Measurements from ENCODE around the gene TRUB2. TPM values are rescaled to one million over a fixed set of nuclear protein-coding genes. Genes with fewer than 3 reads are reported as not detected.

TRUB2 gene
- total RNA-seq, 1 donor from 2014 or later: 27.0 TPM

DNA sequence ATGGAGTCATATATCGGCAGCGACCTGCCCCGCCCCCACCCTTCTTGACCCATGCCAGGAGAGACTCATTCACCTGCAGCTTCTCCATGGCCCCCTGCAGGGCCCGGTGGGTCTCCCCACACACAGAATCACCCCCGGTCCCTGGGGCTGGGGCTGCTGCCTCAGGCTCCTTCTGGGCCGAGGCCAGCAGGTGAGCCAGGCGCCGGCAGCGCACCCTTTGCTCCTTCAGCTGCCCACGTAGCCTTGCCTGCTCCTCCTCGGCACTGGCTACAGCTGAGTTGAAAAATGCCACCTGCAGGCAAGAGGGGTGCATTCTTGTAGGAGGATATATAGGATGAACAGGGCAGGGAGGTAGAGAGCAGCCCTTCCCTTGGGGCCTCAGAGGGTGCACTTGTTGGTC is 64.3 kb downstream of the TRUB2 start:
- Mint-ChIP-seq H3K4me1 (ENCODE audit: unreplicated experiment) (no peaks in the 10 kb centered on the region), H3K27me3 (ENCODE audit: unreplicated experiment) (no peaks in the 10 kb centered on the region), H3K4me3 (ENCODE audit: unreplicated experiment) (no peak overlapping the region), H3K36me3 (ENCODE audit: unreplicated experiment) (peaks cover 38% of the 10 kb centered on the region), H3K9me3 (ENCODE audit: unreplicated experiment) (no peaks in the 10 kb centered on the region), H3K27ac (ENCODE audit: unreplicated experiment) (no peak overlapping the region)
- DNase-seq (ENCODE audit: extremely low spot score, unreplicated experiment): no peak
- TF ChIP-seq, protein P1, sequence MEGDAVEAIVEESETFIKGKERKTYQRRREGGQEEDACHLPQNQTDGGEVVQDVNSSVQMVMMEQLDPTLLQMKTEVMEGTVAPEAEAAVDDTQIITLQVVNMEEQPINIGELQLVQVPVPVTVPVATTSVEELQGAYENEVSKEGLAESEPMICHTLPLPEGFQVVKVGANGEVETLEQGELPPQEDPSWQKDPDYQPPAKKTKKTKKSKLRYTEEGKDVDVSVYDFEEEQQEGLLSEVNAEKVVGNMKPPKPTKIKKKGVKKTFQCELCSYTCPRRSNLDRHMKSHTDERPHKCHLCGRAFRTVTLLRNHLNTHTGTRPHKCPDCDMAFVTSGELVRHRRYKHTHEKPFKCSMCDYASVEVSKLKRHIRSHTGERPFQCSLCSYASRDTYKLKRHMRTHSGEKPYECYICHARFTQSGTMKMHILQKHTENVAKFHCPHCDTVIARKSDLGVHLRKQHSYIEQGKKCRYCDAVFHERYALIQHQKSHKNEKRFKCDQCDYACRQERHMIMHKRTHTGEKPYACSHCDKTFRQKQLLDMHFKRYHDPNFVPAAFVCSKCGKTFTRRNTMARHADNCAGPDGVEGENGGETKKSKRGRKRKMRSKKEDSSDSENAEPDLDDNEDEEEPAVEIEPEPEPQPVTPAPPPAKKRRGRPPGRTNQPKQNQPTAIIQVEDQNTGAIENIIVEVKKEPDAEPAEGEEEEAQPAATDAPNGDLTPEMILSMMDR (IDR thresholded peaks at IDR 0.05): no peak

DNA sequence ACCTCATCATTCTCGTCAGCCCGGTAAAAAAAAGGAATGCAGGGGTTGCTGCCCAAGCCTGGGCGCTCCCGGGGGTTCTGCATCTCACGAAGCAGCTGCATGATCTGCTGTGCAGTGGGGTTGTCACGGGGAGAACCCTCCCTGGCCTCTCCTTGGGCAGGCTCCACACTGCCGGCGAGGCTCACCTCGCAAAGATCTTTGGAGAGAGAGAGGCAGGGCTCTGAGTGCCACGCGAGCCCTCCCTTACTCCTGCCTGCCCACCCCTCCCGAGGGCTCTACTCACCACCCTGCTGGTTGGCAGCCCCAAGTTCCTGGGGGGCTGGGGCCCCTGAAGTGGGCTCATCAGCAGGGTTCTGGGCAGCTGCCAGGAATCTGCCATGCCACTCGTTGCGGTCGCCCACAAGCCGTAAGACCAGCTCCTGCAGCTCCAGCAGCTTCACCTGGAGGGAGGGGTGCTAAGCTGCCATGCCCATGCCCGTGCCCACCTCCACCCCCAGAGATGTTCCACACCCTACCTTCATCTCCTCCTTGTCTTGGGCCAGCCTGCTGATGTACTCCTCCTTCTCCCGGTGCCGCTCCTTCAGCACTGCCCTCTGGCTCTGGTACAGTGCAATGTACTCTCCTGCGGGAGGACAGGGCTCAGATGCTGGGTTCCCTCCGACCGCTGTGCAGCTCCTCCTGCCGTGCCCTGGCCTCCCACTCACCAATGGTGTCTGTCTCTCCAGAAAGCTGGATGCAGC is 65.0 kb downstream of the TRUB2 start:
- H3K9me3 Mint-ChIP-seq (ENCODE audit: unreplicated experiment): no peaks in the 10 kb centered on the region
- no peak overlapping the region for H3K4me3 Mint-ChIP-seq (ENCODE audit: unreplicated experiment)
- no peak overlapping the region for H3K27ac Mint-ChIP-seq (ENCODE audit: unreplicated experiment)
- H3K27me3 Mint-ChIP-seq (ENCODE audit: unreplicated experiment): no peaks in the 10 kb centered on the region
- TF ChIP-seq, protein P1 (IDR thresholded peaks at IDR 0.05): no peak
- no peaks in the 10 kb centered on the region for H3K4me1 Mint-ChIP-seq (ENCODE audit: unreplicated experiment)
- DNase-seq (ENCODE audit: extremely low spot score, unreplicated experiment): no peak
- peaks cover 32% of the 10 kb centered on the region for H3K36me3 Mint-ChIP-seq (ENCODE audit: unreplicated experiment)

Other genes with a start within 250 kb of the TRUB2 start
- gene PTGES2, start 194.7 kb downstream of the TRUB2 start, total RNA-seq: 79.2 and 80.3 TPM in 2 replicates
- not detected in 2 replicates for gene LCN2, start 173.0 kb downstream of the TRUB2 start, total RNA-seq
- gene BBLN, start 162.2 kb downstream of the TRUB2 start, total RNA-seq: 93.3 and 93.9 TPM in 2 replicates
- gene CIZ1, start 130.9 kb downstream of the TRUB2 start, total RNA-seq: 147 and 170 TPM in 2 replicates
- 40.2 and 45.4 TPM in 2 replicates for gene DNM1, start 119.1 kb downstream of the TRUB2 start, total RNA-seq
- gene GOLGA2, start 46.4 kb downstream of the TRUB2 start, total RNA-seq: 176 and 184 TPM in 2 replicates
- gene SWI5, start 46.2 kb downstream of the TRUB2 start, total RNA-seq: 24.7 and 26.4 TPM in 2 replicates
- 38.4 and 39.2 TPM in 2 replicates for gene COQ4, start 392 bp upstream of the TRUB2 start, total RNA-seq
- gene SLC27A4, start 18.1 kb upstream of the TRUB2 start, total RNA-seq: 39.4 and 41.7 TPM in 2 replicates
- gene URM1, start 48.9 kb upstream of the TRUB2 start, total RNA-seq: 57.0 and 62.0 TPM in 2 replicates
- 128 and 132 TPM in 2 replicates for gene CERCAM, start 98.4 kb upstream of the TRUB2 start, total RNA-seq
- gene ODF2, start 133.6 kb upstream of the TRUB2 start, total RNA-seq: 37.7 and 40.5 TPM in 2 replicates
- 17.2 and 17.4 TPM in 2 replicates for gene GLE1, start 182.3 kb upstream of the TRUB2 start, total RNA-seq
- gene SPTAN1, start 230.1 kb upstream of the TRUB2 start, total RNA-seq: 355 and 365 TPM in 2 replicates

All from osteocyte (in vitro differentiated cells).